ENCODE results near the gene ANO4.

The ANO4 gene

GRCh38 chr12:100801320-100801719, 6.7 kb downstream of the ANO4 start:
- no peak for DNase-seq (ENCODE audit: low read depth in 2 of 2, low spot score in 1 of 2)

- no peak for DNase-seq (ENCODE audit: low read depth in 2 of 2, low spot score in 1 of 2)
Observed at GRCh38 chr12:100808777-100809176, 14.2 kb downstream of the ANO4 start.

- DNase-seq (ENCODE audit: low read depth in 2 of 2, low spot score in 1 of 2): no peak
Observed at GRCh38 chr12:100820314-100820713, 25.7 kb downstream of the ANO4 start.

GRCh38 chr12:100823963-100824362, 29.4 kb downstream of the ANO4 start:
- no peak for DNase-seq (ENCODE audit: low read depth in 2 of 2, low spot score in 1 of 2)

- DNase-seq (ENCODE audit: low read depth in 2 of 2, low spot score in 1 of 2): no peak
Observed at GRCh38 chr12:100824476-100824875, 29.9 kb downstream of the ANO4 start.

GRCh38 chr12:100826323-100826722, 31.7 kb downstream of the ANO4 start:
- no peak for DNase-seq (ENCODE audit: low read depth in 2 of 2, low spot score in 1 of 2)

GRCh38 chr12:100827901-100828520, 33.4 kb downstream of the ANO4 start:
- no peak for DNase-seq (ENCODE audit: low read depth in 2 of 2, low spot score in 1 of 2)

GRCh38 chr12:100830003-100830795, 35.6 kb downstream of the ANO4 start:
- no peak for DNase-seq (ENCODE audit: low read depth in 2 of 2, low spot score in 1 of 2)

- no peak for DNase-seq (ENCODE audit: low read depth in 2 of 2, low spot score in 1 of 2)
Observed at GRCh38 chr12:100833282-100833681, 38.7 kb downstream of the ANO4 start.

- no peak for DNase-seq (ENCODE audit: low read depth in 2 of 2, low spot score in 1 of 2)
Observed at GRCh38 chr12:100840748-100841147, 46.2 kb downstream of the ANO4 start.

- no peak for DNase-seq (ENCODE audit: low read depth in 2 of 2, low spot score in 1 of 2)
Observed at GRCh38 chr12:100842156-100842555, 47.6 kb downstream of the ANO4 start.

GRCh38 chr12:100843061-100843460, 48.5 kb downstream of the ANO4 start:
- DNase-seq (ENCODE audit: low read depth in 2 of 2, low spot score in 1 of 2): no peak

GRCh38 chr12:100845095-100845494, 50.5 kb downstream of the ANO4 start:
- no peak for DNase-seq (ENCODE audit: low read depth in 2 of 2, low spot score in 1 of 2)

- no peak for DNase-seq (ENCODE audit: low read depth in 2 of 2, low spot score in 1 of 2)
Observed at GRCh38 chr12:100851637-100852036, 57.1 kb downstream of the ANO4 start.

- DNase-seq (ENCODE audit: low read depth in 2 of 2, low spot score in 1 of 2): no peak
Observed at GRCh38 chr12:100857418-100857817, 62.8 kb downstream of the ANO4 start.

- DNase-seq (ENCODE audit: low read depth in 2 of 2, low spot score in 1 of 2): no peak
Observed at GRCh38 chr12:100857971-100858370, 63.4 kb downstream of the ANO4 start.

GRCh38 chr12:100858656-100859055, 64.1 kb downstream of the ANO4 start:
- no peak for DNase-seq (ENCODE audit: low read depth in 2 of 2, low spot score in 1 of 2)

GRCh38 chr12:100859063-100859627, 64.6 kb downstream of the ANO4 start:
- no peak for DNase-seq (ENCODE audit: low read depth in 2 of 2, low spot score in 1 of 2)

- no peak for DNase-seq (ENCODE audit: low read depth in 2 of 2, low spot score in 1 of 2)
Observed at GRCh38 chr12:100860611-100861010, 66.0 kb downstream of the ANO4 start.

GRCh38 chr12:100862676-100863075, 68.1 kb downstream of the ANO4 start:
- no peak for DNase-seq (ENCODE audit: low read depth in 2 of 2, low spot score in 1 of 2)

GRCh38 chr12:100864366-100864765, 69.8 kb downstream of the ANO4 start:
- no peak for DNase-seq (ENCODE audit: low read depth in 2 of 2, low spot score in 1 of 2)

GRCh38 chr12:100867639-100868393, 73.2 kb downstream of the ANO4 start:
- no peak for DNase-seq (ENCODE audit: low read depth in 2 of 2, low spot score in 1 of 2)
